ENCODE measurements around the gene LRP5. TPM values are rescaled to one million over a fixed set of nuclear protein-coding genes. Genes with fewer than 3 reads are reported as not detected.
"Not testable (repeated sequence)": the region's sequence is repeated elsewhere in the genome, so short reads cannot be mapped to it uniquely, and the experiment has no call there.

LRP5 gene
- total RNA-seq, 4 donors from 2014 or later = 22.3 to 43.2 (median 33.8) TPM

GRCh38 chr11:68457898-68458249 is 145.5 kb downstream of the LRP5 start:
- no peak overlapping the region for H3K27ac ChIP-seq
- H3K4me3 ChIP-seq = no peak overlapping the region
- no peaks in the 10 kb centered on the region for H3K36me3 ChIP-seq
- 81 to 92% methylated on average over 7 of the region's 7 CpGs for WGBS, 2 donors
- no peaks in the 10 kb centered on the region for H3K9me3 ChIP-seq
- no peak for TF ChIP-seq POLR2A (IDR thresholded peaks at IDR 0.05)
- no peak for TF ChIP-seq CTCF (IDR thresholded peaks at IDR 0.05)
- TF ChIP-seq EP300 (IDR thresholded peaks at IDR 0.05) = no peak
- DNase-seq (ENCODE audit: low spot score in 2 of 2) = no peak
- H3K4me1 ChIP-seq = peaks cover 0 to 31% (median 14%) of the 10 kb centered on the region in 4 donors
- no peaks in the 10 kb centered on the region for H3K27me3 ChIP-seq

GRCh38 chr11:68458340-68458739 is 145.9 kb downstream of the LRP5 start:
- H3K27ac ChIP-seq; H3K9me3 ChIP-seq; H3K36me3 ChIP-seq; H3K27me3 ChIP-seq; DNase-seq (ENCODE audit: low spot score in 2 of 2); H3K4me3 ChIP-seq: not testable (repeated sequence)
- WGBS, 2 donors = 86 to 87% methylated on average over 6 of the region's 6 CpGs
- H3K4me1 ChIP-seq = peaks cover 0 to 36% (median 18%) of the 10 kb centered on the region in 4 donors

- Histone ChIP-seq H3K27ac (peak overlapping the region; percentile 91 to 96 (median 95)), H3K36me3 (no peaks in the 10 kb centered on the region), H3K27me3 (no peaks in the 10 kb centered on the region), H3K9me3 (no peaks in the 10 kb centered on the region), H3K4me1 (peaks cover 0 to 54% (median 31%) of the 10 kb centered on the region in 4 donors), H3K4me3 (peak overlapping the region; percentile 60 to 87 (median 80))
- DNase-seq (ENCODE audit: low spot score in 2 of 2) = peak; percentile 94 to 97
- WGBS, 2 donors = 3 to 5% methylated on average over 38 to 50 of the region's 56 CpGs
- TF ChIP-seq EP300 (IDR thresholded peaks at IDR 0.05) = peak; percentile 39 to 49
- TF ChIP-seq POLR2A (IDR thresholded peaks at IDR 0.05) = peak in 1 of 2 donors; percentile 2
- TF ChIP-seq CTCF (IDR thresholded peaks at IDR 0.05) = peak in 2 of 5 experiments; percentile 14 to 46
Measured at GRCh38 chr11:68459886-68460740, 147.7 kb downstream of the LRP5 start.

- Histone ChIP-seq H3K9me3 (no peaks in the 10 kb centered on the region), H3K4me3 (peak within 1 kb of the TSS; percentile 60 to 87 (median 80)), H3K27ac (peak within 1 kb of the TSS; percentile 91 to 96 (median 95)), H3K27me3 (no peaks in the 10 kb centered on the region), H3K36me3 (no peaks in the 10 kb centered on the region), H3K4me1 (peaks cover 0 to 60% (median 39%) of the 10 kb centered on the region in 4 donors)
- 0% methylated on average over 21 to 29 of the region's 92 CpGs for WGBS, 2 donors
- peak in 1 of 5 experiments; percentile 19 for TF ChIP-seq CTCF (IDR thresholded peaks at IDR 0.05)
- TF ChIP-seq EP300 (IDR thresholded peaks at IDR 0.05) = peak in 1 of 2 donors; percentile 81
- peak; percentile 70 to 72 for TF ChIP-seq POLR2A (IDR thresholded peaks at IDR 0.05)
- DNase-seq (ENCODE audit: low spot score in 2 of 2) = no peak
Measured at GRCh38 chr11:68460741-68461574, 148.6 kb downstream of the LRP5 start, which contains the start of gene PPP6R3. Gene PPP6R3, plus strand, starts transcription at chr11:68460752. Its CDS starts 76,913 bp downstream, at chr11:68537665.

GRCh38 chr11:68461575-68461917 is 149.2 kb downstream of the LRP5 start:
- TF ChIP-seq POLR2A (IDR thresholded peaks at IDR 0.05) = no peak
- TF ChIP-seq EP300 (IDR thresholded peaks at IDR 0.05) = no peak
- TF ChIP-seq CTCF (IDR thresholded peaks at IDR 0.05) = no peak
- peak overlapping the region; percentile 60 to 87 (median 80) for H3K4me3 ChIP-seq
- H3K27ac ChIP-seq = peak overlapping the region; percentile 91 to 96 (median 95)
- WGBS, 2 donors = 1 to 2% methylated on average over 12 of the region's 12 CpGs
- no peak for DNase-seq (ENCODE audit: low spot score in 2 of 2)
- H3K27me3 ChIP-seq = no peaks in the 10 kb centered on the region
- no peaks in the 10 kb centered on the region for H3K36me3 ChIP-seq
- H3K9me3 ChIP-seq = no peaks in the 10 kb centered on the region
- H3K4me1 ChIP-seq = peaks cover 0 to 57% (median 43%) of the 10 kb centered on the region in 4 donors
